Left colon (tissue), 2 donors: Measurements from ENCODE around the gene PPM1K. TPM values are rescaled to one million over a fixed set of nuclear protein-coding genes. Genes with fewer than 3 reads are reported as not detected.
"Not testable (repeated sequence)": the region's sequence is repeated elsewhere in the genome, so short reads cannot be mapped to it uniquely, and the experiment has no call there.

Experiments
- ATAC-seq: fragments of 200-7000 bp; cut with Tn5 transposase; one replicate; pipeline ENCODE4 v1.9.1; 2020; ENCODE audit warnings: mild to moderate bottlenecking, moderate library complexity
- DNase-seq, 2 donors: peaks; one replicate each; pipeline ENCODE4 v3.0.0-alpha.2; 2020
- intact Hi-C, 2 donors: fragments of 100-400 bp; cut with DNase I in 1 of 2; cut with micrococcal nuclease in 1 of 2; formaldehyde crosslinking; loops; one replicate each; pipeline versions ENCODE4 v1.11.2 to v1.14.0; 2022; cut with DNase I, micrococcal nuclease
- long read RNA-seq: library from polyadenylated mRNA; unstranded; transcript quantifications from one replicate; pipeline ENCODE4 v2.0.0, GENCODE V29; 2021
- total RNA-seq, 2 donors: library from RNA; stranded (reverse); fragmentation: NEBNext Ultra II Directional; extraction: Animal tissue kit (Norgen Biotek cat#: 25700); gene quantifications; one replicate each; pipeline ENCODE4 v1.2.1, GENCODE V29; 2021
- donor health status: DM: no; HTN: no; CAD: no.
- donor health status: DM: yes; HTN: yes; CAD: no.

The PPM1K gene
- total RNA-seq: 1 to 10 TPM; 4.7 to 9.9 TPM
- long read RNA-seq, full-length matches to known transcripts: 4 of 5 reads
- long read RNA-seq, partial matches to known transcripts: 0 of 5 reads
- long read RNA-seq, other reads (novel, unspliced or antisense): 1 of 5 reads

DNA sequence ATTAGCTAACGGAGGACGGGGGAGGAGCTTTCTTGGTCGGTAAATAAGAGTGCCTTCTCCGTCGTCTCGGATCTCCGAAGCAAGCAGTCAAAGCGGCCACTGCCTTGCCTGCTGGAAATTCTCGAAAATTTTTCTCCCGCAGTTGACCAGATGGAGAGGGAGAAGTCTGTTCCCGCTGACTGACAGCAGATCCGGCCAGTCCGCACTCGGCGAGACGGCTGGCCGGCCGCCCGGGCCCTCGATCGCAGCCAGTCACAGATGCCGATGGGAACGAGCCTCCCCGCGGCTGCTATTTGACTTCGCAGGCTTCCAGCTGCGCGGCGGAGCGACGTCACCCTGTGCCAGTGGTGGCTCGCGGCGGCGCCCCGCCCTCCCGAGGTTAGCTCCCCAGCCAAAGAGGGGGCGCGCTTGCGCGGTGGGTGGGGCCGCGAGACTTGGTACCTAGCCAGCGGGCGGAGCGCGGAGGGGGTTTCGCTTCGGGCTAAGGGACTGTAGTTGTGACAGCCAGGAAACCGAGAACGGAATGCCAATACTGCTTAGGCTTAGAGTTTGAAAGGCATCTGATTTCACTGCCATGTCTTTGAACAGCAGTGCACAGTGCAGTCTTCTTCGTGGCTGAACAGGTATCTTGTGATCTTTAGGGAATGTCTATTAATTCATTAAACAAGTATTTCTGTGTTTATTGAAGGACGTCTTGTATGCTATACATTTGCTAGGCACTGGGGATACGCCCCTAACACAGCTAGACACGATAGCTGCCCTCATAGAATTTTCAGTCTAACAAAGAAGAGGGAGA, at the start of gene PPM1K:
Gene PPM1K (minus strand): TSS at position 123 of the 796 bp plus-strand sequence. CDS start 5,978 bp downstream, outside the sequence.
- intact Hi-C loops: loop anchor here in 1 of 2 donors (5.0 kb wide), 1 partner anchor 88 kb away; no protein-coding TSS in a partner anchor
- peak; percentile 99 for DNase-seq
- ATAC-seq: peak; percentile 95

DNA sequence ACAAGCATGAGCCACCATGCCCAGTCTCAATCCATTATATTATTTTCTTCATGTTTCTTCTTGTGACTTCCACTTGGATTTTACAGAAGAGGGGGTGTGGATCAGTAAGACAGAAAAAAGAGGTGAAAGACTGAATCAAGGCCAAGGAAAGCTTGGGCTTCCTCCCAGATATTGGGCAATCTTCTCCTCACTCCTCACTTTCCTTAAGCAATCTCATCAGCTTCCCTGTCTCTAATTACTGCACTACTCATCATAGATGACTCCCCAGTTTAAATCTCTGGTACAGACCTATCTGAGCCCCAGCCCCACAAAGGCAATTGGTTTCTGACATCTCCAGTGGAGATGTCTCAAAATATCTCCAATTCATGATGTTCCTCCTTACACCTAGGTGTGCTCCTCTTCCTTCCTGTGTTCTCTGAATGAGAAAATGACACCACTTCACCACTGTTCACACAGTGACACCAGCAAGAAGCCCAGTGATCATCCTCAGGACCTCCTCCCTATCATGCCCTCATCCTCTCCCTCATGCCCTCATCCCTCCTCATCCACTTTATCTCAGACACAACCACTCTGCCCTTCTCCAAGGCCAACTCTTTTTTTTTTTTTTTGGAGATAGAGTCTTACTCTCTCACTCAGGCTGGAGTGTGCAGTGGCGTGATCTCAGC, 49.5 kb upstream of the PPM1K start:
- DNase-seq (no peak), ATAC-seq (no peak)
- intact Hi-C loops: no loop called here

DNA sequence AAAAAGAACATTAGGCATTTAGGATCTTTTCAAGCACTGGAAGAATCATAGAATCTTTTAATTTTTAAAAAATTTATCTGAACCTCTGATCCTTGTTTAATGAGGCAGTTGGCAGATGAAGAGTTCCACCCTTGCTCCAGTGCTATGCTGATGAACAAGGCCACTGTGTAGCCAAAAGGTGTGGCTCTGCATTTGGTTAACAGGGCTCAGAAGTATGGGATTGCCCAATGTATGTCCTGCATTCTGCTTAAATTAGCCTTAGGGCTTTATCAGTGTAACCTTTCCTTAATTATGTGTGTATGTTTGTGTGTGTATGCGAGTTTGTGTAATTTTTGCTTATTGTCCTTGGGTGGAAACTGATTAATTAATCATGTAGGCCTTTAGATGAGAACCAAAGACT, 43.3 kb upstream of the PPM1K start:
- no peak for DNase-seq
- intact Hi-C loops: no loop called here
- ATAC-seq: no peak

DNA sequence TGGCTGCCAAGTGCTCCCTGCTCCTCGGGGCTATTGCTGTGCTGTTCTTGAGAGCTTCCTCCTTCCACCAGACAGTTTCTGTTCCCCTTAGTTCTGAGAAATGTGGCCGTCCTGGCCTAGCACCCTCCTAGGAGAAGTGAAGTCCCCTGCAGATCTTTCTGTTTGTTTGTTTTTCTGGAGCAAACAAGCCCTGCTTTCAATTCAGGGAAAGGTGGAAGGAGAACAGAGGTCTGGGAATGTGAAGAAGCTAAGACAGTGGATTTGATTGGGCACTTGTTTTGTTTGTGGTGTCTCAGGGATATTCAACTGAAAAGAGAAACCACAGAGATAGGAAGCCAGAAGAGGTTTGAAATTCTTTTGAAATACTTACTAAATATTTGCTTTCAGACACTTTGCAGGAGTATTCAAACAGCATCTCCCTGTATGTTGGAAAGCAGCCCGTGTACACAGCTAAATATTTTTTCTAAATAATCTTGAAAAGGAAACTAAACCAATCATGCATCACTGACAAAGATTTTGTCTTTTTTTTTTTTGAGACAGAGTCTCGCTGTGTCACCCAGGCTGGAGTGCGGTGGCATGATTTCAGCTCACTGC, 36.5 kb upstream of the PPM1K start:
- intact Hi-C loops: no loop called here
- ATAC-seq (peak; percentile 46), DNase-seq (peak; percentile 33)

DNA sequence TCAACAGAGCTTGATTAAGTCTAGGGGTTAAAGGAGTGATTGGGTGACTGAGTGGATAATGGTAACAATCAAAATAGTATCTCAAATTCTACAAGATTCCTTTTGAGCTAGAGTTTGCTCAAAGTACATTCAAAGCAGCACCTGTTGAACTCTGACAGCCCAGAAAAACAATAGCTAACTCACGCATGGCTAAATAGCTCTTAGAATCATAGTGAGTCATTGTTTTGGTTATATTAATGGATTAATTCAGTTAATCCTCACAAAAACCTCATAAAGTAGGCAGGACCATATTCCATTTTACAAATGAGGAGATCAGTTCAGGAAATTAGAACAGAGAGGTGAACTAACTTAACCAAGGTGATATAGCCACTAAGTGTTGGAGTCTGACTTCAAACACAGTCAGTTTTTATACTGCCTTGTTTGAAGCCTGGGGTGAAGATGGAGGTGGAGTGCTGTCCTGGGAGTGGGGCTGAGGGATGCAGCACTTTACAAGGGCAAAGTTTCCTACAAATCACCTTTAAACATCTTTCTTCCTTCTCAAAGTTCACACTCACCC, 35.9 kb upstream of the PPM1K start:
- intact Hi-C loops: no loop called here
- no peak for DNase-seq

DNA sequence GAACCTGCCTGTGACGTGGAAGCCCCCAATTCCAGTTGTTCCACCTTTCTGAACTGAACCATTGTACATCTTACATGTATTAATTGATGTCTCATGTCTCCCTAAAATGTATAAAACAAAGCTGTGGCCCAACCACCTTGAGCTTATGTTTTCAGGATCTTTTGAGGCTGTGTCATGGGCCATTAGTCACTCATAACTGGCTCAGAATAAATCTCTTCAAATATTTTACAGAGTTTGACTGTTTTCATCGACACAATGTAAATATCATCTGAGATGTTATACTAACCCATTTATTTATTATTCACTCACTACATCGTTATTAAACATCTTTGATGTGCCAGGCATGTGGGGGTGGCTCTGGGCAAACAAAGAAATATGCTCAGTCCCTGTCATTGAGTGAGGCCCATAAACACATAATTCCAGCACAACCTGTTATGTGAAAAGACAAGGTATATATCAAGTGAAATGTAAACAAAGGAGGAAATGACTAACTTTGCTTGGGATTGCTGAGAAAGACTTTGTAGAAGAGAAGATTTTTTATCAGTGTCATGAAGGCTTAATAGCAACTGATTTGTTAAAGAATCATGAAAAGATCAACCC, 34.5 kb upstream of the PPM1K start:
- no peak for ATAC-seq
- intact Hi-C loops: no loop called here
- no peak for DNase-seq

More for the DNA sequence above, 35.9 kb upstream of the PPM1K start:
- ATAC-seq: no peak

DNA sequence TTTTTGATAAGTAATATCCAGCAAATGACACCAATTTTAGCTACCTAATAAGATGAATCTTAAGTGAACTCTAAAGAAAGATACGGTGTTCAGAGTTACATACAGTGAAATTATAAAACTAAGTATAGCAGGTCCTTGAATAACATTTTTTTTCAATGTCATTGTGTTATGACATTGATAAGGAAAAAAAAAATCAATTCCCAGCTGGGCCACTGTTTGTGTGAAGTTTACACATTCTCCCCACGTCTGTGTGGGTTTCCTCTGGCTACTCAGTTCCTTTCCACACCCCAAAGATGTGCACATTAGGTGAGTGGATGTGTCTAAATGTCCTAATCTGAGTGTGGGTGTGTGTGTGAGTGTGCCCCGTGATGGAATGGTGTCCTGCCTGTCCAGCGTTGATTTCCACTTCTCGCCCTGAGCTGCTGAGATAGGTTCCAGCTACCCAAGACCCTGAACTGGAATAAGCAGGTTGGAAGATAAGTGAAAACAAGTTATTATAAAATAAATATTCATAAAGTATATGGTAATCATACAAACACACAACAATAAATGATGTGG, 31.2 kb upstream of the PPM1K start:
- DNase-seq (no peak), ATAC-seq (no peak)
- intact Hi-C loops: no loop called here

DNA sequence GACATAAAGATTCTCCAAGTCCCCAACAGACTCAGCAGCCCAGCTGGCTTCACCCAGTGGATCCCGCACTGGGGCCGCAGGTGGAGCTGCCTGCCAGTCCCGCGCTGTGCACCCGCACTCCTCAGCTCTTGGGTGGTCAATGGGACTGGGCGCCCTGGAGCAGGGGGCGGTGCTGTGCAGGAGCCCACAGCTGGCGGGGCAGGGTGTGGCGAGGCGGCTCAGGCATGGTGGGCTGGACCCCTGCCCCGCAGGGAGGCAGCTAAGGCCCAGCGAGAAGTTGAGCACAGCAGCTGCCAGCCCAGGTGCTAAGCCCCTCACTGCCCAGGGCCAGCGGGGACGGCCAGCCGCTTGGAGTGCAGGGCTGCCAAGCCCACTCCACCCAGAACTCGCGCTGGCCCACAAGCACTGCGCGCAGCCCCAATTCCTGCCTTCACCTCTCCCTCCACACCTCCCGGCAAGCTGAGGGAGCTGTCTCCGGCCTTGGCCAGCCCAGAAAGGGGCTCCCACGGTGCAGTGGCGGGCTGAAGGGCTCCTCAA, 28.8 kb upstream of the PPM1K start:
- DNase-seq, intact Hi-C loops, ATAC-seq: not testable (repeated sequence)

DNA sequence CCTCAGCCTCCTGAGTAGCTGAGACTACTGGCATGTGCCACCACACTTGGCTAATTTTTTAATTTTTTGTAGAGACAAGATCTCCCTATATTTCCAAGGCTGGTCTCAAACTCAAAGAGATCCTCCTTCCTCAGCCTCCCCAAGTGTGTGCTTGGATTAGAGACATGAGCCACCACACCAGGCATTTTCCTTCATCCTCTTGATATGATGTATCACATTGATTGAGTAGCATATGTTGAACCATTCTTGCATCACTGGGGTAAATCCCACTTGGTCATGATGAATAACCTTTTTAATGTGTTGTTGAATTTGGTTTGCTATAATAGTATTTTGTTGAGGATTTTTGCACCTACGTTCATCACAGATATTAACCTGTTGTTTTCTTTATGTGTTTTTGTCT, 24.2 kb upstream of the PPM1K start:
- no peak for DNase-seq
- intact Hi-C loops: no loop called here
- no peak for ATAC-seq

DNA sequence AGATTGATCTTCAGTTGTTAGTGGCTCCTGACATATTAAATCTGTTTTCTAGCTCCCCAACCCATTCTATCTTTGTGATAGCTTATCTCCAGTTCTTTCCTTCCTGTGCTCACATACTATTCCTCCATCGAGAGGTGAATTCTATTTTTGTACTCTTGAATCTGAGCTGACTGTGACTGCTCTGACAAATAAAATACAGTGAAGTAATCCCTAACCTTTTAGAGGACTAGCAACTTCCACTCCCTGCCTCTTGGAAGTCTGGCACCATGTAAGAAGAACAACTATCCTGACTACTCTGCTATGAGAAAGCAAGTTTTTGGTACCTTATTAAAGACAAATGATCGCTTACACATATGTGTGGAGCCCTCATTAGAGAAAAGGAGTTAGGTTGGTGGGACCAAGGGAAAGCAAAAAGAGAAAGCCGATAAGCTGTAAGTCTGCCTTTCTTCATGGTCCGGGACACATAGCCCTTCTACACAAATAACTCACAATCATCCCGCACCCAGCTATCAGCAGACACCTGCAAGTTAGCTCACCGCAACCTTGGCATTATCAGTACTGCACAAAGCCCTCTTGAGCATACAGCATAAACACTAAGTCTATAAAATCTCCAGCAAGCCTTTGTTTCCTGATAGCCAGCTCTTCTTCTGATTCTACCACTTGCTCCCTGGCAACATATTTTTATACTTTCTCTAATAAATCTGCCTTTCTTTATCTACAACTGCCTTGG, 13.5 kb upstream of the PPM1K start:
- DNase-seq (no peak), ATAC-seq (no peak)
- intact Hi-C loops: no loop called here

DNA sequence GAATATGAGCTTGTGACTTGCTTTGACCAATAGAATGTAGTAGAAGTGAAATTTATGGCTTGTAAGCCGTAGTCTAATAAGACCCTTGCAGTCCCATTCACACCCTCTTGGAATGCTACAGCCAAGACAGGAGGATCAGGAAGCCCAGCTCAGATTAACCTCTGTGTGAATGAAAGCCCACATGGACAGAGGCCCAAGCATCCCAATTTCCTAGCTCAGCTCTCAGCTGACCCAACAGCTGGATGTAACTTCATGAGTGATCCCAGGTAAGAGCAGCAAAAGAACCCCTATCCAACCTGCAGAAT, 12.8 kb upstream of the PPM1K start:
- intact Hi-C loops: no loop called here
- no peak for DNase-seq
- ATAC-seq: no peak

DNA sequence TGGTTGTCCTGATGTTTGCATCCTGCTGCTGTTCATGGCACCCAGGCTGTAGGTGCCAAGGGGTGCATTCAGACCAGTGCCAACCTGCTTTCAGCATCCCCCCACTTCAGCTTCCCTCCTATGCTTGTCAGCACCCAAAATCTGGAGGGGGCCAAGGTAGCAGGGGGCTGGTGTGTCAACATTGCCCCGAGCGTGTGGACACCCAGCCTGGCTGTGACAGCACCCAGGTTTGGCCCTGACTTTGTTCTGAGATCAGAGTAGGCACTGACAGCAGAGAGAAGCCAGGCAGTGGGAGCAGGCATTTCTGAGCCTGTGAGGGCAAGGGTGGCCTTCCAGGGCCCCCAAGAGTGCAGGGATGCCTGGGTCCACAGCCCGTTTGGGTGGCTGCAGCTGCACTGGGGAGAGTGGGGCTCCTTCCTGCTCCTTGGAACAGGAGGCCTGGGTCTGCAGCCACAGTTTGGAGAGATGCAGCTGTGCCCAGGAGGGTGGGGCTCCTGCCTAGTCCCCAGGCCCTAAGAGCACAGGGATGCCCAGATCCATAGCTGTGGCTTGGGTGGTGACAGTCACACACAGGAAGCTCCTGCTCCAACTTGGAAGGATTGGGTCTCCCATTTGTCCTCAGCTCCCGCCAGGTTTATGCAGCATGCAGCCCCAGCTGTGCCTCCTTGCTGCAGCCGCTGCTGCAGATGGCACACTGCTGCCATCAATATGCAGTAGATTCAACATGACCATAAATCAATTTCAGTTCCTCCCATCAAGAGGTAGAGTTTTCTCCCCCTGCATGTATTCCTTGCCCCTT, 12.3 kb upstream of the PPM1K start:
- DNase-seq: no peak
- ATAC-seq: no peak
- intact Hi-C loops: no loop called here

DNA sequence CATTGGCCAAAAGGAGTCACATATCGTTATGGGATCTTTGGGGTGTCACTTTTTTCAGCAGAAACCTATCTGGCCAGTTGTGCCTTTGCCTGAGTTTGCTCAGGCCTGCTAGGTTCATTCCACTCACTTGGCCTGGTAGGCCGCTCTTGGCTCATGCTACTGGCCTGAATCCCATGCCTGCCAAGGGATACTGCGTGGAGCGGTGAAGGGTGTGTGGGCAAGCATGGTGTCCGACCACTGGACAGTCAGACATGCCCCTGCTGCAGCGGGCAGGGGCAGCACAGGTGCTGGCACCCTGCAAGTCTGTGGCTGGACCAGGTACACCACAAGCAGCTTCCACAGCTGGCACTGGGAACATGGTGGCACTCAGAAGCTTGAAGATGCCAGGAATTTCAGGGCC, 11.3 kb upstream of the PPM1K start:
- no peak for ATAC-seq

DNA sequence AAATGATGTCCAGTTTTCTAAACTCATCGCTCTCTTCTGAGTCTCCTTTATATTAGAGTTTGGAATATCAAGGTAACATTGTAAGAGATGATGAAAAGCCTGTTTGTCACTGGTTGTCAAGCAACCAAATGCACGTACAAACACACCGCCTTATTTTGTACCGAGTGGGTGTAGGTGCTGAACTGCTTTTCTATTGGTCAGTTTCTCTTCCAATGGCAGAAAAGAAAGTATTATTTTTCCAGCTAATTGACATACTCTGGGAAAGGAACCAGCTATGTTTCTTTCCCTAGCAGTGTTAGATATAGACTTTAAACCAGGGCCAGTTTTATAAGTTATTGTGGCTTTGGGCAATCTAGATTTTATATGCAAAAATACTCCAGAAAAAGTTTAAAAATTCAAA, 6.6 kb upstream of the PPM1K start:
- ATAC-seq: no peak
- no peak for DNase-seq
- intact Hi-C loops: no loop called here

More for the DNA sequence above, 11.3 kb upstream of the PPM1K start:
- intact Hi-C loops: no loop called here
- no peak for DNase-seq

DNA sequence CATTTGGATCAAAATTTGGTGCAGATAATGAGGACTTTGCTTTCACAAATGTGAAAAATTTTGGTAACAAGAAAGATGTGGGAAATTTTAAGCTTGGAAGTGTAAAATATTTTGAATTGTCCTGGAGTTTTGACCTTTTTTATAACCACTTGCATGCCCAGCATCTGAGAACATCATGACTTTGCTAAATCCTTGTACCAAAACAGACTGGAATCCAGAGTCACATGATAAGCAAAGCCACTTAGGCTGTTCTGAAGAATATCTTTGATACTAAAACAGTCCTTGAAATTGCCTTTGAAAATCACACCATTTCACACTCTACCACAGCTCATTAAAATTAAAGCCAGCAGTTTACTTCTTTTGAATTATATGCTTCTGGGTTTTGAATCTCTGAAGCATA, 2.5 kb upstream of the PPM1K start:
- intact Hi-C loops: no loop called here
- ATAC-seq: no peak
- DNase-seq: no peak

DNA sequence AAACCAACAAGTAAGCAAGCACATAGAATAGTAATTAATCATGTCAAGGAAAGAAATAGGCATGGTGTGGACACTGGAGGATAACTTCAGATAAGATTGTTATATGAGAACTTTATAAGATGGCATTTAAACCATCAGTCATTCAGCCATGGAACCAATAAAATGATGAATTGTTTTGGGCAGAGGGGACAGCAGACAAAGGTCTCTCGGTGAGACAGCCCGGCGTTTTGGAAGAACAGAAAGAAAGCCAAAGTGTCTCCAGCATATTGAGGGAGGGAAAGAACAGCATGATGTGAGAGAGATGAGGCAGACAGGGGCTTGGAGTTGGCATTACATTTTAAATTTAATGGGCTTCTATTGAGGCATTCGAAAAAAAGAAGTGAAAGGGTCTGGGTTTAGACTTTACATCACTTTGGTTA, 883 bp upstream of the PPM1K start:
- ATAC-seq (no peak), DNase-seq (no peak)
- intact Hi-C loops: no loop called here
